Thyroid gland (tissue), 4 donors: Measurements from ENCODE around the gene IDH3G.
"Not testable (repeated sequence)": the region's sequence is repeated elsewhere in the genome, so short reads cannot be mapped to it uniquely, and the experiment has no call there.

ENCODE experiments used
- POLR2A ChIP-seq, 2 donors: fragments of 450-650 bp; IDR thresholded peaks; one replicate each; pipeline ENCODE4 v1.6.1; 2017; ENCODE audit warnings: antibody characterized with exemption in 2 of 2, mild to moderate bottlenecking in 2 of 2, moderate library complexity in 1 of 2
- TF ChIP-seq, protein P1 (sequence below), 6 experiments: fragments of 200-600 bp in 3 of 6; fragments of 450-650 bp in 3 of 6; sonication (generic) in 3 of 6; IDR thresholded peaks; one replicate each; pipeline ENCODE4 v1.5.1; 2016 to 2019; ENCODE audit warnings: antibody characterized with exemption in 6 of 6, mild to moderate bottlenecking in 2 of 6, inconsistent platforms in 1 of 6, moderate library complexity in 1 of 6

DNA sequence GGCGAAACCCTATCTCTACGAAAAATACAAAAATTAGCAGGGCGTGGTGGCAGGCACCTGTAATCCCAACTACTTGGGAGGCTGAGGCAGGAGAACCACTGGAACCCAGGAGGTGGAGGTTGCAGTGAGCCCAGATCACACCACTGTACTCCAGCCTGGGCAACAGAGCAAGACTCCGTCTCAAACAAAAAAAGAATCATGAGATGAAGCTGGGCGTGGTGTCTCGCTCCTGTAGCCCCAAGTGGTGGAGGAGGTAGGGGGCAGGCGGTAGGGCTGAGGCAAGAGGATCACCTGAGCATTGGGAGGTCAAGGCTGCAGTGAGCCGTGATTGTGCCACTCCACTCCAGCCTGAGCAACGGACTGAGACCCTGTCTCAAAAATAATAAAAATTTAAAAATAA lies 23.9 kb upstream of the IDH3G start:
- TF ChIP-seq, protein P1, sequence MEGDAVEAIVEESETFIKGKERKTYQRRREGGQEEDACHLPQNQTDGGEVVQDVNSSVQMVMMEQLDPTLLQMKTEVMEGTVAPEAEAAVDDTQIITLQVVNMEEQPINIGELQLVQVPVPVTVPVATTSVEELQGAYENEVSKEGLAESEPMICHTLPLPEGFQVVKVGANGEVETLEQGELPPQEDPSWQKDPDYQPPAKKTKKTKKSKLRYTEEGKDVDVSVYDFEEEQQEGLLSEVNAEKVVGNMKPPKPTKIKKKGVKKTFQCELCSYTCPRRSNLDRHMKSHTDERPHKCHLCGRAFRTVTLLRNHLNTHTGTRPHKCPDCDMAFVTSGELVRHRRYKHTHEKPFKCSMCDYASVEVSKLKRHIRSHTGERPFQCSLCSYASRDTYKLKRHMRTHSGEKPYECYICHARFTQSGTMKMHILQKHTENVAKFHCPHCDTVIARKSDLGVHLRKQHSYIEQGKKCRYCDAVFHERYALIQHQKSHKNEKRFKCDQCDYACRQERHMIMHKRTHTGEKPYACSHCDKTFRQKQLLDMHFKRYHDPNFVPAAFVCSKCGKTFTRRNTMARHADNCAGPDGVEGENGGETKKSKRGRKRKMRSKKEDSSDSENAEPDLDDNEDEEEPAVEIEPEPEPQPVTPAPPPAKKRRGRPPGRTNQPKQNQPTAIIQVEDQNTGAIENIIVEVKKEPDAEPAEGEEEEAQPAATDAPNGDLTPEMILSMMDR (IDR thresholded peaks at IDR 0.05): not testable (repeated sequence)
- not testable (repeated sequence) for TF ChIP-seq POLR2A (IDR thresholded peaks at IDR 0.05)
